Large intestine (tissue), 12 donors: ENCODE results near the gene CX3CL1. TPM values are rescaled to one million over a fixed set of nuclear protein-coding genes. Genes with fewer than 3 reads are reported as not detected.

Source experiments
- DNase-seq, 2 donors: peaks; one replicate each; pipeline versions ENCODE4 v3.0.0 to v3.0.0-alpha.2; 2013
- H3K27ac ChIP-seq: one replicate; pipeline ENCODE4 v1.5.1; 2013; ENCODE audit warnings: low read length
- H3K27me3 ChIP-seq: 2 replicates; pipeline ENCODE4 v1.6.1; 2013; ENCODE audit warnings: low read length; ENCODE audit not compliant: control insufficient read depth, insufficient read depth
- H3K36me3 ChIP-seq: 2 replicates; pipeline ENCODE4 v1.6.1; 2013; ENCODE audit warnings: low read length; ENCODE audit not compliant: control insufficient read depth, insufficient read depth
- H3K4me1 ChIP-seq: one replicate; pipeline ENCODE4 v1.6.1; 2013; ENCODE audit warnings: low read length; ENCODE audit not compliant: control insufficient read depth, insufficient read depth
- H3K4me3 ChIP-seq: one replicate; pipeline ENCODE4 v1.5.1; 2013; ENCODE audit warnings: low read length
- H3K9me3 ChIP-seq: one replicate; pipeline ENCODE4 v1.6.1; 2013; ENCODE audit warnings: mild to moderate bottlenecking, low read depth, low read length, moderate library complexity; ENCODE audit not compliant: control insufficient read depth
- WGBS: methylation state at CpG from one replicate; pipeline ENCODE4 v1.1.5; 2013; ENCODE audit warnings: low lambda C conversion rate; ENCODE audit not compliant: insufficient coverage; 5-methylcytosine and 5-hydroxymethylcytosine counted together
- long read RNA-seq, 11 donors: transcript quantifications; one replicate each; lab custom pipeline, GENCODE V29; 2026
- polyA plus RNA-seq: library from polyadenylated mRNA; unstranded; fragments of 120-200 nt; gene quantifications from one replicate; pipeline ENCODE4 v1.2.1, GENCODE V29; 2013

Gene CX3CL1
- polyA plus RNA-seq: 30.6 TPM
- long read RNA-seq, donor 1, partial matches to known transcripts: 8 of 12 reads
- long read RNA-seq, donor 1, other reads (novel, unspliced or antisense): 0 of 12 reads
- long read RNA-seq, donor 2, partial matches to known transcripts: 0 of 3 reads
- long read RNA-seq, donor 2, other reads (novel, unspliced or antisense): 0 of 3 reads
- long read RNA-seq, donor 3: 0 reads
- long read RNA-seq, donor 4, partial matches to known transcripts: 0 of 1 reads
- long read RNA-seq, donor 4, other reads (novel, unspliced or antisense): 0 of 1 reads
- long read RNA-seq, donor 5, partial matches to known transcripts: 8 of 15 reads
- long read RNA-seq, donor 5, other reads (novel, unspliced or antisense): 7 of 15 reads
- long read RNA-seq, donor 6, transcript CX3CL1-201 (3 exons, 3,321 nt): major isoform, 5 of 6 reads
- long read RNA-seq, donor 6, partial matches to known transcripts: 0 of 6 reads
- long read RNA-seq, donor 6, other reads (novel, unspliced or antisense): 0 of 6 reads
- long read RNA-seq, donor 7, partial matches to known transcripts: 0 of 2 reads
- long read RNA-seq, donor 7, other reads (novel, unspliced or antisense): 0 of 2 reads
- long read RNA-seq, donor 8, partial matches to known transcripts: 5 of 8 reads
- long read RNA-seq, donor 8, other reads (novel, unspliced or antisense): 0 of 8 reads
- long read RNA-seq, donor 9, partial matches to known transcripts: 0 of 3 reads
- long read RNA-seq, donor 9, other reads (novel, unspliced or antisense): 0 of 3 reads
- long read RNA-seq, donor 10, full-length matches to known transcripts: 6 of 34 reads
- long read RNA-seq, donor 10, partial matches to known transcripts: 7 of 34 reads
- long read RNA-seq, donor 10, other reads (novel, unspliced or antisense): 21 of 34 reads
- long read RNA-seq, donor 11, partial matches to known transcripts: 0 of 2 reads
- long read RNA-seq, donor 11, other reads (novel, unspliced or antisense): 0 of 2 reads

DNA sequence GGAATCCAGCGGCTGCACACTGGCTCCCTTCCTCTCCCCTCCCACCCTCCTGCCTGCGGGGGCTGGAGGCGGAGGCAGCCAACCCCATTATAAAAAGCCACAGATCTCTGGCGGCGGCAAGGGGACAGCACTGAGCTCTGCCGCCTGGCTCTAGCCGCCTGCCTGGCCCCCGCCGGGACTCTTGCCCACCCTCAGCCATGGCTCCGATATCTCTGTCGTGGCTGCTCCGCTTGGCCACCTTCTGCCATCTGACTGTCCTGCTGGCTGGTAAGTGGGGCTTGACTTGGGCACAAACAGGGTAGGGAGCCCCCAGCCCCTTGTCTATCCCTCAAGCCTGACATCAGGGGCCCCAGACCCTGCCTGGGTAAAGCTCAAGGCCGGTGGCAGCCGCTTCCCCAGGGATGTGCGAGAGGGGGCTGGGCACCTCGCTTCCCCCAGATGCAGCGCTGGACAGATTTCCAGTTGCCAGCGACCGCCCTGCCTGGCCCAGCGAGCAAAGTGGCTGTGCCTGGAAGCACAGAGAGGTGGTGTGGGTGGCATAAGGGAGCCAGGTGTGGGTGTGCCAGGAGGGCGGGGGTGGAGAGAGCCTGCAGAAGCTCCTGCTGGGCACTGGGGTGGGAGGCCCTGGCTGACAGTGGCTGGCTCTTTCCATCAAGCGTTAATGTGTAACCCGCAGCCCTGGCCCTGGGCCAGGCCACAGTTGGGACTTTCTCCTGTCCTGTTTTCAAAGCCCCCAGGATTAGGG, at the start of gene CX3CL1:
Gene CX3CL1, plus strand, starts transcription at position 119 of the 745 bp plus-strand sequence. Its CDS starts 79 bp downstream, at position 198.
- no peaks in the 10 kb centered on the region for H3K27me3 ChIP-seq
- no peaks in the 10 kb centered on the region for H3K36me3 ChIP-seq
- no peaks in the 10 kb centered on the region for H3K9me3 ChIP-seq
- peak within 1 kb of the TSS; percentile 85 for H3K27ac ChIP-seq
- WGBS: no CpG with 5 or more reads among the region's 23 CpGs
- H3K4me1 ChIP-seq: peaks cover 35% of the 10 kb centered on the region
- peak; percentile 82 to 92 for DNase-seq
- H3K4me3 ChIP-seq: peak within 1 kb of the TSS; percentile 59

DNA sequence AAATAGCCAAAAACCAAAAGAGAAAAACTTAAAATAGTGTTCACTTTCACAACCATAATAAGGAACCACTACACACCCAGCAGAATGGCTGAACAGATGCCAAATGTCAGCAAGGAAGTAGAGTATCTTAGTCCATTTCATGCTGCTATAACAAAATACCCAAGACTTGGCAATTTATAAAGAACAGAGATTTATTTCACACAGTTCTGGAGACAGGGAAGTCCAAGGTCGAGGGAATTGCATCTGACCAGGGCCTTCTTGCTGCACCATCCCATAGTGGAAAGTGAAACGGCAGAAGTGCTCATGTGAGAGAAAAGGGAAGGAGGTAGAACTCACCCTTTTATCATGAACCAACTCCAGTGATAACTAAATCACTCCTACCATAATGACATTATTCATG, 47.5 kb upstream of the CX3CL1 start:
- H3K4me1 ChIP-seq: no peaks in the 10 kb centered on the region
- no peak overlapping the region for H3K27ac ChIP-seq
- no peak overlapping the region for H3K4me3 ChIP-seq
- no peak for DNase-seq
- no peaks in the 10 kb centered on the region for H3K27me3 ChIP-seq
- whole genome bisulfite sequencing: no CpG with 5 or more reads among the region's 2 CpGs
- H3K36me3 ChIP-seq: no peaks in the 10 kb centered on the region
- no peaks in the 10 kb centered on the region for H3K9me3 ChIP-seq

DNA sequence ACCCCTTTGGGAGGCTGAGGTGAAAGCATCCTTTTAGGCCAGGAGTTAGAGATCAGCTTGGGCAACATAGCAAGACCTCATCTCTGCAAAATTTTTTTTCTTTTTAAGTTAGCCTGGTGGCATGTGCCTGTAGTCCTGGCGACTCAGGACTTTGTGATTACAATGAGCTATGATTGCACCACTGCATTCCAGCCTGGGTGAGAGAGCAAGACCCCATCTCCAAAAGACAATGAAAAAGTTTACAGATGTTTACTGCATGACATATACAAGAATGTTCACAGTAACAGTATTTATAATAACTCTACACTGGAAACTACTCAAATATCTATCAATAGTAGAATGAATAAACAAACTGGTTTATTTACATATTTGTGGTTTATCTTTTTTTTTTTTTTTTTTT, 46.8 kb upstream of the CX3CL1 start:
- Histone ChIP-seq H3K9me3 (no peaks in the 10 kb centered on the region), H3K27me3 (no peaks in the 10 kb centered on the region), H3K4me3 (no peak overlapping the region), H3K27ac (no peak overlapping the region), H3K4me1 (no peaks in the 10 kb centered on the region), H3K36me3 (no peaks in the 10 kb centered on the region)
- no peak for DNase-seq
- WGBS: no CpG with 5 or more reads among the region's 1 CpG

DNA sequence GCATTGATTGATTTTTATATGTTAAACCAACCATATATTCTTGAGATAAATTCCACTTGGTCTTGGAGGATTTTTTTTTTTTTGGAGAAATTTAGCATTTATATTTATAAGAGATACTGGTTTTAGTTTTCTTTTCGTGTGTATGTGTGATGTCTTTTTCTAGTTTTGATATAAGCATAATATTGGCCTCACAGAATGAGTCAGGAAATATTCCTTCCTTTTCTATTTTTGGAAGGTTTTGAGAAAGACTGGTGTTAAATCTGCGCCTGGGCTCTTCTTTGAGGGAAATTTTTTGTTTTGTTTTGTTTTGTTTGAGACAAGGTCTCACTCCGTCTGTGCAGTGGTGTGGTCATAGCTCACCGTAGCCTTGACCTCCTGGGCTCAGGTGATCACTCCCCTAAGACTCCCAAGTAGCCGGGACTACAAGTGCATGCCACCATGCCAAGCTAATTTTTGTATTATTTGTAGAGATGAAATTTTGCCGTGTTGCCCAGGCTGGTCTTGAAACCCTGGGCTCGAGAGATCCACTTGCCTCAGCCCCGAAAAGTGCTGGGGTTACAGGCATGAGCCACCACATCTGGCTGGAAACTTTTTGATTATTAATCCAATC, 42.5 kb upstream of the CX3CL1 start:
- WGBS: no CpG with 5 or more reads among the region's 8 CpGs
- no peaks in the 10 kb centered on the region for H3K4me1 ChIP-seq
- DNase-seq: no peak
- H3K36me3 ChIP-seq: no peaks in the 10 kb centered on the region
- H3K27me3 ChIP-seq: peaks cover 3% of the 10 kb centered on the region
- no peaks in the 10 kb centered on the region for H3K9me3 ChIP-seq
- no peak overlapping the region for H3K27ac ChIP-seq
- H3K4me3 ChIP-seq: no peak overlapping the region

DNA sequence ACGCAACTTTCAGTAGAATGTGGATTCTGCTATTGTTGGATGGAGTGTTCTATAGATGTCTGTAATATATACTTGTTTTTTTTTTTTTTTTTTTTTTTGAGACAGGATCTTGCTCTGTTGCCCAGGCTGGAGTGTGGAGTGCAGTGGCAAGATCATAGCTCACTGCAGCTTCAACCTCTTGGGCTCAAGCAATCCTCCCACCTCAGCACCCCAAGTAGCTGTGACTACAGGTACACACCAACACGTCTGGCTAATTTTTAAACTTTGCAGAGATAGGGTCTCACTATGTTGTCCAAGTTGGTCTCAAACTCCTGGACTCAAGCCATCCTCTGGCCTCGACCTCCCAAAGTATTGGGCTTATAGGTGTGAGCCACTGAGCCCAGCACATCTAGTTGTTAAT, 40.9 kb upstream of the CX3CL1 start:
- Histone ChIP-seq H3K4me3 (no peak overlapping the region), H3K4me1 (no peaks in the 10 kb centered on the region), H3K27me3 (peaks cover 3% of the 10 kb centered on the region), H3K36me3 (no peaks in the 10 kb centered on the region), H3K27ac (no peak overlapping the region), H3K9me3 (no peaks in the 10 kb centered on the region)
- no peak for DNase-seq
- no CpG with 5 or more reads among the region's 3 CpGs for whole genome bisulfite sequencing

DNA sequence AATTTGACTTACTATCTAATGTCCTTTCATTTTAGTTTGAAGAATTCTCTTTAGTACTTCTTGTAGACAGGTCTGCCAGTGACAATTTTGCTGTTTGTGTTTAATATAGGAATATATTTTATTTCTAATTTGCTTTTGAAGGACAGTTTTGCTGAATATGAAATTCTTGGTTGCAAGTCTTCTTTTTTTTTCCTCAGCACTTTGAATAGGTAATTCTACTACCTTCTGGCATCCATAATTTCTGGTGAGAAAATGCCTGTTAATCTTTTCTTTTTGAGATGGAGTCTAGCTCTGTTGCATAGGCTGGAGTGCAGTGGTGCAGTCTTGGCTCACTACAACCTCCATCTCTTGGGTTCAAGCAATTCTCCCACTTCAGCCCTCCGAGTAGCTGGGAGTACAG, 38.9 kb upstream of the CX3CL1 start:
- Histone ChIP-seq H3K27me3 (peaks cover 3% of the 10 kb centered on the region), H3K4me3 (no peak overlapping the region), H3K27ac (no peak overlapping the region), H3K4me1 (no peaks in the 10 kb centered on the region), H3K9me3 (no peaks in the 10 kb centered on the region), H3K36me3 (no peaks in the 10 kb centered on the region)
- no peak for DNase-seq
- WGBS: no CpG with 5 or more reads among the region's 1 CpG

DNA sequence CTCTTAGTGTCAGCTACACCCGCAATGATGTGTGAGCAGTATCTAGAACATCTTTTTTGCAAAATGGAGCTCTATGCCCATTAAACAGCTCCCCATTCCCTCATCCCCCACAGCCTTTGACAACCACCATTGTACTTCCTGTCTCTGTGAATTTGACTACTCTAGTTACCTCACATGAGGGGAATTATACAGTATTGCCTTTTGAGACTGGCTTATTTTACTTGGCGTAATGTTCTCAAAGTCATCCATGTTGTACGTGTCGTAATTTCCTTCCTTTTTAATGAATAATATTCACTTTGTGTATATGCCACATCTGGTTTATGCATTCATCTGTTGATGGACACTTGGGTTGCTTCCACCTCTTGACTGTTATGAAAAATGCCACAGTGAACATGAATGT, 36.9 kb upstream of the CX3CL1 start:
- WGBS: no CpG with 5 or more reads among the region's 4 CpGs
- peaks cover 3% of the 10 kb centered on the region for H3K27me3 ChIP-seq
- no peaks in the 10 kb centered on the region for H3K36me3 ChIP-seq
- no peak overlapping the region for H3K27ac ChIP-seq
- H3K4me3 ChIP-seq: no peak overlapping the region
- DNase-seq: no peak
- H3K4me1 ChIP-seq: no peaks in the 10 kb centered on the region
- H3K9me3 ChIP-seq: no peaks in the 10 kb centered on the region

DNA sequence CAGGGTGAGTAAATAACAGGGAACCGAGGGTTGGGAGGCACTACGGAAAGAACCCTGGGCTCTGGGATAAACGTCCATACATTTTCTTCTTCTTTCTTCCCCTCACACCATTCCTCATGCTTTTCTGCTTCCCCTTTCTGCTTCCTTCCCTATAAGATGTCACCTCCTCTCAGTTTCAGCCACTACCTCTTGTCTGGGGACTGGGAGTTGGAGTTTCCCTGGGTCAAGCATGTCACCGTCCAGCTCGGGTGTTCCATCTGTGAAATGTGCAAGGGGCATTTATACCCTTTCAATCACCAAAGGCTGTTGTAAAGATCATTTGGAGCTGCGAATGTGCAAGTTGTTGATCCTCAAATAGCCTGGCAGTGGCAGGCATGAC, 31.2 kb upstream of the CX3CL1 start:
- Histone ChIP-seq H3K27me3 (no peaks in the 10 kb centered on the region), H3K4me3 (no peak overlapping the region), H3K27ac (no peak overlapping the region), H3K9me3 (no peaks in the 10 kb centered on the region), H3K4me1 (no peaks in the 10 kb centered on the region), H3K36me3 (no peaks in the 10 kb centered on the region)
- WGBS: no CpG with 5 or more reads among the region's 6 CpGs
- DNase-seq: no peak

DNA sequence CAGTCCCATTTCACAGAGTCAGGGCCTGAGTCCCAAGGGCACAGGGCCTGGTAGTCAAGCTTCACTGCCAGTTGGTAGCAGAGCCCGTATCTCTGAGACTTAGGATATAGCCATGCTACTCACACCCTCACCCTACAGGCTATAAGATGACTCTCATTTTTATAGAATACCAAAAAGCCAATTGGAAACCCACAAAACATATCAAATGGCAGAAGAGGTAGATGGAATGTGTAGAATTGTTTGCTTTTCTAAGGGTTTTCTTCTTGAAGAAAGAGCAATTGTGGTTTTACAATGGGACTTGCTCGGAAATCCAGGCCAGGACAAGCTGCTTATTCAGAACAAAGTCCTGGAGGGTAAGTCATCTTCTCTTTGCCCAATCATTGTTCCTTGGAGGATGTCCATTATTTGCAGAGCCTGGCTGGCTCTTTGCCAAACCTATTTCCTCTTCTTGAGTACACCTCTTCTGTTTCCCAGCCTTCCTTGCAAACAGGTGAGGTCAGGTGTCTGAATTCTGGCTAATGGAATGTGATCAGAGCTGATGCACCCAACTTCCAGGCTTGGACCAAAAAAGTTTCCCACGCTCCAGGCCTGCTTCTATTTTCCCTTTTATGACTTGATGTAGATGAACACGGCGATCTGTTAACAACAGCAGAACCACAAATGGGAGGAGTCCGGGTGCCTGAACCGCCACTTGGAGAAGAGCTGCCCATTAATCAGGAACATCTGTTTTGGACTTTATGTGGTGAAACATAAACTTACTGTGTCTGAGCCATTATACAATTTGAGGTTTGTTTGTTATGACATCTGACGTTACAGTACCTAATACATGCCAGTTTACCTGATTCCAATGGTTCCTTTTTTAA, 30.6 kb upstream of the CX3CL1 start:
- H3K9me3 ChIP-seq: no peaks in the 10 kb centered on the region
- no peaks in the 10 kb centered on the region for H3K36me3 ChIP-seq
- H3K27me3 ChIP-seq: no peaks in the 10 kb centered on the region
- no peak overlapping the region for H3K4me3 ChIP-seq
- peak in 1 of 2 donors; percentile 48 for DNase-seq
- no CpG with 5 or more reads among the region's 8 CpGs for WGBS
- no peak overlapping the region for H3K27ac ChIP-seq
- H3K4me1 ChIP-seq: no peaks in the 10 kb centered on the region
